ENCODE results near the gene DOCK3.
"Not testable (repeated sequence)": the region's sequence is repeated elsewhere in the genome, so short reads cannot be mapped to it uniquely, and the experiment has no call there.

DOCK3 gene

DNA sequence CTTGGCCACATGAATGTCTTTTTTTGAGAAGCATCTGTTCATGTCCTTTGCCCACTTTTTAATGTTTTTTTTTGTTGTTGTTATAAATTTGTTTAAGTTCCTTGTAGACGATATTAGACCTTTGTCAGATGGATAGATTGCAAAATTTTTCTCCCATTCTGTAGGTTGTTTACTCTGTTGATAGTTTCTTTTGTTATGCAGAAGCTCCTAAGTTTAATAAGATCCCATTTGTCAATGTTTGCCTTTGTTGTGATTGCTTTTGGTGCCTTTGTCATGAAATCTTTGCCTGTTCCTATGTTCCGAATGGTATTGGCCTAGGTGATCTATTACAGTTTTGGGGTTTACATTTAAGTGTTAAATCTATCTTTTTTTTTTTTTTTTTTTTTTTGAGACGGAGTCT lies 116.2 kb downstream of the DOCK3 start:
- not testable (repeated sequence) for DNase-seq (ENCODE audit: low read depth, low spot score)

GRCh38 chr3:50792568-50792967 lies 117.8 kb downstream of the DOCK3 start:
- no peak for DNase-seq (ENCODE audit: low read depth, low spot score)

GRCh38 chr3:50803805-50804204 lies 129.1 kb downstream of the DOCK3 start:
- DNase-seq (ENCODE audit: low read depth, low spot score), result not testable (repeated sequence)

- DNase-seq (ENCODE audit: low read depth, low spot score), result not testable (repeated sequence)
Observed at GRCh38 chr3:50804376-50804775, 129.6 kb downstream of the DOCK3 start.

- no peak for DNase-seq (ENCODE audit: low read depth, low spot score)
Observed at GRCh38 chr3:50805321-50805720, 130.6 kb downstream of the DOCK3 start.

- DNase-seq (ENCODE audit: low read depth, low spot score), result no peak
Observed at GRCh38 chr3:50806031-50806430, 131.3 kb downstream of the DOCK3 start.

DNA sequence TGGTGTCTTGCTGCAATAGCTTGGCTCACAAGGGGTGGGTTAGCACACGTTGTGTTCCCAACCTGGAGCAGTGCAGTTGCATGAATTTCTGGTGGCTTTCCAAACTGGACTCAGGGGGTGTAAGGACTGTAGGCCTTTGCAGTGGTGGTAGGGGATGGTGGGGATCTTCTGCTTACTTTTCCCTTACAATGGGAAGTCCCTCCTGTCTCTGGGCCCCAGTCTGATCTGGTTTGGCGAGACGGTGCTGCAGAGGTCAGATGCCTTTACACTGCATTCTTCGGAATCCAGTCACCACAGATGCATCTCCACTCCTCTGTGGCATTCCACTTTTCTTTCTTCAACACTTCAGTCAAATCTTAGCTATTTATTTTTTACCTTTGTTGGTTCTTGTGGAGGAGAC lies 132.1 kb downstream of the DOCK3 start:
- peak; percentile 53 for DNase-seq (ENCODE audit: low read depth, low spot score)

DNA sequence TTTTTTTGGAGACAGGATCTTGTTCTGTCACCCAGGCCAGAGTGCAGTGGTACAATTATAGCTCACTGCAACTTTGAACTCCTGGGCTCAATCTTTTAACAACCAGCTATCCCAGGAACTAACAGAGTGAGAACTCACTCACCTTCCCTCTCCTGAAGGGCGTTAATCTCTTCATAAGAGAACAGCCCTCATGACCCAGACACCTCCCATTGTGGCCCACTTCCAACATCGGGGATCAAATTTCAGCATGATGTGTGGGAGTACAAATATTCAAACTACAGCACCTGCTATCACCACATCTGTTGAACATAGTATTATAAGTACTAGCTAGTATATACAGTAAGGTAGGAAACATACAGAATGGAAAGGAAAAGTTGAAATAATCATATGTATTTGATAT lies 132.5 kb downstream of the DOCK3 start:
- peak; percentile 16 for DNase-seq (ENCODE audit: low read depth, low spot score)

DNA sequence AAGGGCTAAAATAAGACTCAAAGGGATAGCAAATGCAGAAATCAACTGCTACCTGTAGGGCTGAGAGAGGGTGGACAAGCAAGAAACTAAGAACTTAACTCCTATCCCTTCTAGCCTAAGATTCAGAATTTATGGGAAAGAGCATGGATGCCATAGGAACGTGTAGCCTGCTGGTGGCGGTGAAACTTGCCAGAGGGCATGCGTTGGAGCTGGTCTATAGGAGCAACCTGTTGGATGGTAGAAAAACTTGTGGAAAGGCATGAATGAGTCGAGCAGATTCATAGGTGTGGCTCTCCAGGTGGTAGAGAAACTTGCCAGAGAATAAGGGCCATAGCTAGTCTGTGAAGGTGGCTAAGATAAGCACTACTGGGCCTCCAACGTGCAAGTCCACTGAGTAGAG lies 137.2 kb downstream of the DOCK3 start:
- no peak for DNase-seq (ENCODE audit: low read depth, low spot score)

DNA sequence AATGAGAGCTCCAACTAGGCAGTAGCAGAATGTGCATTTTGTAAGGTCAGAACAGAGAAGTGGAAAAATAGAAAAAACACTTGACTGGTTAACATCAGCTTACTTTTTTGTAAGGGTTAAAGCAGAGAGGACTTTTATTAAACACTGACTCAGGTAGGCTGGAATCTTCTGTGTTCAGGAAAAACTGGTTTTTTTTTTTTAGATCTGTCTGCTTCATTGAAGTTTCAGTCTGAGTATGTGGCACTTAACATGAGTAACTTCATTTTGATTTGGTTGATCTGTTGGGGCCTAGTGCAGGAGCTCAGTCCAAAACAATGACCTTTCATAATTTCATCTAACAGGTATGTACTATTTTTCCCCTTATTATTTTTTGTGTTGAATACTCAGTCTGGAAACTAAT lies 141.1 kb downstream of the DOCK3 start:
- no peak for DNase-seq (ENCODE audit: low read depth, low spot score)

DNA sequence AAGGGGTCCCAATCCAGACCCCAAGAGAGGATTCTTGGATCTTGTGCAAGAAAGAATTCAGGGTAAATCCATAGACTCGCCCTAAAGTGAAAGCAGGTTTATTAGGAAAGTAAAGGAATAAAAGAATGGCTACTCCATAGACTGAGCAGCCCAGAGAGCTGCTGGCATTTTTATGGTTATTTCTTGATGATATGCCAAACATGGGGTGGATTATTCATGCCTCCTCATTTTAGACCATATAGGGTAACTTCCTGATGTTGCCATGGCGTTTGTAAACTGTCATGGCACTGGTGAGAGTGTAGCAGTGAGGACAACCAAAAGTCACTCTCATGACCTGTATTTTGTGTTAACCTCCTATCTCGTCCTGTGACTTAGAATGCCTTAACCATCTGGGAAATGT lies 142.2 kb downstream of the DOCK3 start:
- DNase-seq (ENCODE audit: low read depth, low spot score), result no peak

DNA sequence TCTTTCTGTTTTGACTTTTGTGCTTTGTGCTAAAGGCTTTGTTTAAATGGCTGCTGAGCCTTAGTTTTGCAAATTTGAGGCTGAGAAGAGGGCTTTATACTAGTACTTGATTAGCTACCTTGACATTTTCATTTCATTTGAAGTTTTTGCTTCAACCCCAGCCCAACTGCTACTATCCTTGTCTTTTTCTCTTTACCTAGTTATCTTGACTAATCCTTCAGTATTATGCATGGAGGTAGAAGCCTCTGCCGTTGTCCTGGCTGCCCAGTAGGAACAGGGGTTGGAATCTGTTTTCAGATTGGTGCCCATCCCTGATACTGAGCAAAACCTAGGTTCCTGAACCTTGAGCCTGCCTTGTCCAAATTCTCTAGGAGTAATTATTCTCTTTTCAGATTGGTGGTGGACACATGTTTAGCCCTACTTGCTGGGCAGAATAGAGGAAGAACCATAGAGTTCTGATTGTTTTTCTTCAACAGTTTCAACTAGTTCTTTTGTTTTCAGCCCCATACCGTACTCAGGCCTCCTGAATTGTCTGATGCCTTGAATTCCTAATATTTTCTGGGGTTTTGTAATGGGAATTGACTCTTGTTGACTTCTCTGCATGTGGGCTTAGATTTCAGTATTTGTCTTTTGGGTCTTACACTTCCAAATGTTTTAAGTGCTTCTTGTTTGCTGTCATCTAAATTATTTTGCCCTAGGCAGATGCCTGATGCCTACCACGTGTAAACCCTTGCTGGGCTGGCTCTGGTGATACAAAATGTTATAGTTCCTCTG lies 143.2 kb downstream of the DOCK3 start:
- no peak for DNase-seq (ENCODE audit: low read depth, low spot score)

- DNase-seq (ENCODE audit: low read depth, low spot score), result no peak
Observed at GRCh38 chr3:50819882-50820281, 145.2 kb downstream of the DOCK3 start.

- DNase-seq (ENCODE audit: low read depth, low spot score), result peak; percentile 66
Observed at GRCh38 chr3:50825841-50826240, 151.1 kb downstream of the DOCK3 start.

DNA sequence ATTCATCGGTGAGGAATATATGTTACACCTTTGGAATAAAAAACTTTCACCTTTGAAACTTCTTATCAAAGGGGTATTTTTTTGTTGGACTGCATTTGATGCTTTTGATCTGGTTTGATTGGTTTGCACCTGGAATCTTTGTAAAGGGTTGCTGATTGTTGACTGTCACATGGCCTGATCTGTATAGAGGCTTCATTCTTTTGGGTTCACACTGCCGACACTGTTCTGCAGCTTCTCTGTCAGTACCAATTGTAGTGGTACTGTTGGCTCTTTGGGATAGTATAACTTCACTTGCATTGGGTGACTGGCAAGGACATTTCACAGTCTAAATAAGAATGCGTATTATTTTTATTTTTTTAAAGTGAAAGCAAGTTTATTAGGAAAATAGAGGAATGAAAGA lies 155.7 kb downstream of the DOCK3 start:
- DNase-seq (ENCODE audit: low read depth, low spot score), result no peak

- not testable (repeated sequence) for DNase-seq (ENCODE audit: low read depth, low spot score)
Observed at GRCh38 chr3:50831009-50831408, 156.3 kb downstream of the DOCK3 start.

- DNase-seq (ENCODE audit: low read depth, low spot score), result no peak
Observed at GRCh38 chr3:50840983-50841489, 166.3 kb downstream of the DOCK3 start.

- DNase-seq (ENCODE audit: low read depth, low spot score), result no peak
Observed at GRCh38 chr3:50848308-50848707, 173.6 kb downstream of the DOCK3 start.

DNA sequence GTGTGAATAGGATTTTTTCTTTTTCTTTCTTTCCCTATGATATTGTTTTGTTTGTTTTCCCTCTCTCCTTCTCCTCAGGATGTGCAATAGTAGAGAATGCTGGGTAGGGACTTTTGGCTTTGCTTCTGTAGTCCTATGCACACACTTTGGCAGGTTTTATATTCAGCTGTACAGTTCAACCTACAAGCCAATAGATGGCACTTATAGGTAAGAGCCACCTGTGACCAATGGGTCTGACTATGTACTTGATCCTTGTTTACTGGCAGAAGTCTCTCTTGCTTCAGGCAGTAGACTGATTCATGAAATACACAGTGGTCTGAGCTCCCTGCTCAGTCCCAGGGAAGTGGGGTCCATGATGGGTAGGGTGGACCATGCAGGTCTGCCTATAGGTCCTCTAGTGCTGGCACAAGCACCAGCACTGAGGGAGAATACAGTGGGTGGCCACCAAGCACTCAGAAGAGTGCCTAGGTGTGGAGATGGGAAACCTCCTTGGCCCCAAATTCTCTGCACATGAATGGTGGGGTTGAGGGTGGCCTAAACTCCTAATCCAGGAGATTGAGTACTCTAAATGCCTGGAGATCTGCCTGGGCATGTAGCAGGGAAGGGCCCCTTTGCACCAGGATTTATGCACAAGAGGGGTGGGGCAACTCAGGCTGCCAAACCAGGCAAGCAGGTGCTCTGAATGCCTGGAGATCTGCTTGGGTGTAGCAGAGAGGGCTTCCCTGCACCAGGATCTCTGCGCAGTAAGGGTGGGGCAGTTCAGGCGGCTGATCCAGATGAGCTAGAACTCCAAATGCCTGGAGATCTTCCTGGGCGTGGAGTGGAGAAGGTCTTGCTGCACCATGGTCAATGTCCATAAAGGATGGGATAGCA lies 176.1 kb downstream of the DOCK3 start:
- DNase-seq (ENCODE audit: low read depth, low spot score), result no peak

DNA sequence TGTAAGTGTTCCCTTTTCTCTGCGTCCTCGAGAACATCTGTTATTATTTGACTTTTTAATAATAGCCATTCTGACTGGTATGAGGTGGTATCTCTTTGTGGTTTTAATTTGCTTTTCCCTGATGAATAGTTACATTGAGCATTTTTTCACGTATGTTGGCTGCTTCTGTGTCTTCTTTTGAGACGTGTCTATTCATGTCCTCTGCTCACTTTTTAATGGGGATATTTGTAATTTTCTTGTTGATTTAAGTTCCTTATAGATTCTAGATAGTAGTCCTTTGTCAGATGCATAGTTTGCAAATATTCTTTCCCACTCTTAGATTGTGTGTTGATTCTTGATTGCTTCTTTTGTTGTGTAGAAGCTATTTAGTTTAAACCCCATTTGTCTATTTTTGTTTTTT lies 179.2 kb downstream of the DOCK3 start:
- no peak for DNase-seq (ENCODE audit: low read depth, low spot score)

DNA sequence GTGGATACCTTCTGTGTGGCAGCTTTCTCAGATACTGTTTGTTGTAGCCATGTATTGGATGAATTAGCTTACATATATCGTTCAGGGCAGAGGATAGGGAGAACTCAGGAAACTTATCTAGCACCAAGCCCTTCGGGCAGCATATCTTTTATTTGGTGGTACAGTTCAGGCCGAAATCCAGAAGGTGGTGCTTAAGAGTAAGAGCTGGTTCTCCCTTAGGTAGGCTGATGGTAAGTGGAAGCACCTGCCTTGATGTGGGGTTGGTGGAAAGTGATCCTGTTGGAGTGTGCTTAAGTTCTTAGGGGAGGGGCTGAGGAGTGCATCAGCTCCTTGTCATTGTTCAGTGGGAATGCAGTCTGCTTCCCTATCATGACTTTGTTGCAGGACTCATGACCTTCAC lies 187.5 kb downstream of the DOCK3 start:
- no peak for DNase-seq (ENCODE audit: low read depth, low spot score)

- DNase-seq (ENCODE audit: low read depth, low spot score), result no peak
Observed at GRCh38 chr3:50873376-50874157, 198.8 kb downstream of the DOCK3 start.
